IgD-negative memory B cell (primary cell): ENCODE data around the gene TLR6. TPM values are rescaled to one million over a fixed set of nuclear protein-coding genes. Genes with fewer than 3 reads are reported as not detected.

Experiments
- H3K27ac Mint-ChIP-seq, 3 donors: one replicate each; pipeline ENCODE4 v1.8.0; 2020 to 2022; ENCODE audit warnings: mild to moderate bottlenecking in 3 of 3, mixed read lengths in 3 of 3, moderate library complexity in 1 of 3
- H3K27me3 Mint-ChIP-seq: one replicate; pipeline ENCODE4 v1.8.0; 2021; ENCODE audit warnings: mixed read lengths
- H3K36me3 Mint-ChIP-seq: one replicate; pipeline ENCODE4 v1.8.0; 2020; ENCODE audit warnings: mild to moderate bottlenecking, mixed read lengths
- H3K4me1 Mint-ChIP-seq, 3 donors: one replicate each; pipeline ENCODE4 v1.8.0; 2020 to 2022; ENCODE audit warnings: mixed read lengths in 3 of 3, mild to moderate bottlenecking in 1 of 3
- H3K4me3 Mint-ChIP-seq, 4 donors: one replicate each; pipeline ENCODE4 v1.8.0; 2020 to 2022; ENCODE audit warnings: mild to moderate bottlenecking in 4 of 4, mixed read lengths in 4 of 4, moderate library complexity in 3 of 4
- H3K9me3 Mint-ChIP-seq, 3 donors: one replicate each; pipeline ENCODE4 v1.8.0; 2020 to 2021; ENCODE audit warnings: mixed read lengths in 3 of 3, mild to moderate bottlenecking in 1 of 3
- polyA plus RNA-seq: library from polyadenylated mRNA; unstranded; fragments of 300-500 nt; fragmentation: Illumina TruSeq; gene quantifications from one replicate; pipeline ENCODE4 v1.2.3, GENCODE V29; 2021

TLR6 gene
- polyA plus RNA-seq, 1 donor from 2014 or later: 13.6 TPM

- Mint-ChIP-seq H3K27me3 (no peaks in the 10 kb centered on the region), H3K4me3 (peak overlapping the region; percentile 57 to 97 (median 92)), H3K36me3 (peaks cover 3% of the 10 kb centered on the region), H3K4me1 (peaks cover 30 to 43% (median 37%) of the 10 kb centered on the region in 3 donors), H3K27ac (peak overlapping the region; percentile 68 to 97 (median 86)), H3K9me3 (no peaks in the 10 kb centered on the region)
Observed at GRCh38 chr4:38857354-38858096, 908 bp upstream of the TLR6 start.

DNA sequence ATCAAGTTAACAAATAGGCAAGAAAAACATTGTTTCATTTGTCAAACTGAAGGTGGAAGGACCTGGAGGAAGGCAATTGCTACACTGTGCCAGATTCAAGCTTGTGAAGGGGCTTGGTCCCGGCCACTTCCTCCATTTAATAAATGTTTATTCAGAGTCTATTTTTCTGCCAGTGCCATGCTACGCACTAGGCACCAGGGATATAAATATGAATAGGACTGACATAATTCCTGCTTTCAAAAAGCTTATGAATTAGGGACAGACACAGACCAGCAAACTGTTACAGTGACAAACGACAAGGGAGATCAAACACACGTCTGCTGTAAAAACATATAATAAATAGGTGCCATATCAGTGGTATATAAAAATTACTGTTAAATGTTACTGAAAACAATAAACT lies 571 bp downstream of the TLR6 start:
- Mint-ChIP-seq H3K4me3 (peak overlapping the region; percentile 82 to 97 (median 92)), H3K27me3 (no peaks in the 10 kb centered on the region), H3K27ac (peak overlapping the region; percentile 68 to 97 (median 86)), H3K36me3 (peaks cover 3% of the 10 kb centered on the region), H3K4me1 (peaks cover 30 to 43% (median 38%) of the 10 kb centered on the region in 3 donors), H3K9me3 (peaks cover 0 to 4% (median 0%) of the 10 kb centered on the region in 3 donors)

DNA sequence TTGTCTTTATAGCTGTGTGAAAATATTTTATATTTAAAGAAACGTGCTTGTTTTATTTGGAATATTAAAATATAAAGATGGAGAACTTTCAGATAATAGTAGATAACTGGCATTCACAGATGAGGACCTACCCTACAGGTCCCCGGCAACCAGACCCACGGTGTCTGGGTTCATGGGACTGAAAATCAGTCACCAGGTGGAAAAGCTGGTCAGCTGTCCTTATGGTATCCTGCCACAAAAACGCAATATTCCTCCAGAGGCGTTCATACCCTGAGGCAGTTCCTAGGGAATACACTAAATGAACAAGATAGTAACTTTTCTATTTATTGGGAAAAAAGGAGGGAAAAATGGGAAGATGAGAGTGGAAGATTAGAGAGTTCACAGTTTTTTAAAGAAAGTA lies 1.2 kb downstream of the TLR6 start:
- Mint-ChIP-seq H3K27ac (peak overlapping the region; percentile 68 to 97 (median 86)), H3K4me1 (peaks cover 26 to 37% (median 32%) of the 10 kb centered on the region in 3 donors), H3K4me3 (peak overlapping the region; percentile 82 to 97 (median 92)), H3K36me3 (peaks cover 3% of the 10 kb centered on the region), H3K9me3 (peaks cover 0 to 4% (median 0%) of the 10 kb centered on the region in 3 donors), H3K27me3 (no peaks in the 10 kb centered on the region)

- H3K4me3 Mint-ChIP-seq: peak overlapping the region in 2 of 4 donors; percentile 1 to 65
- peaks cover 13 to 37% (median 37%) of the 10 kb centered on the region in 3 donors for H3K4me1 Mint-ChIP-seq
- no peak overlapping the region for H3K27ac Mint-ChIP-seq
- H3K9me3 Mint-ChIP-seq: peaks cover 2 to 5% (median 2%) of the 10 kb centered on the region in 3 donors
- H3K27me3 Mint-ChIP-seq: no peaks in the 10 kb centered on the region
- H3K36me3 Mint-ChIP-seq: peaks cover 26% of the 10 kb centered on the region
Observed at GRCh38 chr4:38846015-38846414, 10.6 kb downstream of the TLR6 start.

- Mint-ChIP-seq H3K4me3 (no peak overlapping the region), H3K27me3 (no peaks in the 10 kb centered on the region), H3K27ac (peak overlapping the region in 1 of 3 donors; percentile 67), H3K36me3 (peaks cover 24% of the 10 kb centered on the region), H3K4me1 (peaks cover 21 to 47% (median 35%) of the 10 kb centered on the region in 3 donors), H3K9me3 (peaks cover 0 to 3% (median 0%) of the 10 kb centered on the region in 3 donors)
Observed at GRCh38 chr4:38842994-38843393, 13.6 kb downstream of the TLR6 start.

DNA sequence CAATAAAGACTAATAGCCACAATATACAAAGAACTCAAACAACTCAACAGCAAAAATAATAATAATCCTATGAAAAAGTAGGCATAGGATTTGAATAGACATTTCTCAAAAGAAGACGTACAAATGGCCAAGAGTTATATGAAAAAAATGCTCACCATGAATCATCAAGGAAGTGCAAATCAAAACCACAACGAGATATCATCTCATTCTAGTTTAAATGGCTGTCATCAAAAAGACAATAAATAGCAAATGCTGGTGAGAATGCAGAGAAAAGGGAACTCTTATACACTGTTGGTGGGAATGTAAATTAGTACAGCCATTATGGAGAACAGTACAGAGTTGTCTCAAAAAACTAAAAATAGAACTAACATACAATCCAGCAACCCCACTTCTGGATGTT lies 18.8 kb downstream of the TLR6 start:
- H3K36me3 Mint-ChIP-seq: peaks cover 32% of the 10 kb centered on the region
- H3K4me3 Mint-ChIP-seq: peak overlapping the region in 2 of 4 donors; percentile 10
- H3K9me3 Mint-ChIP-seq: peaks cover 8 to 33% (median 15%) of the 10 kb centered on the region in 3 donors
- H3K27ac Mint-ChIP-seq: peak overlapping the region in 1 of 3 donors; percentile 17
- no peaks in the 10 kb centered on the region for H3K27me3 Mint-ChIP-seq
- peaks cover 18 to 36% (median 35%) of the 10 kb centered on the region in 3 donors for H3K4me1 Mint-ChIP-seq

GRCh38 chr4:38837334-38837733 lies 19.3 kb downstream of the TLR6 start:
- no peak overlapping the region for H3K27ac Mint-ChIP-seq
- H3K36me3 Mint-ChIP-seq: peaks cover 32% of the 10 kb centered on the region
- H3K9me3 Mint-ChIP-seq: peaks cover 8 to 33% (median 15%) of the 10 kb centered on the region in 3 donors
- peak overlapping the region in 2 of 4 donors; percentile 10 for H3K4me3 Mint-ChIP-seq
- H3K4me1 Mint-ChIP-seq: peaks cover 23 to 34% (median 34%) of the 10 kb centered on the region in 3 donors
- H3K27me3 Mint-ChIP-seq: no peaks in the 10 kb centered on the region

DNA sequence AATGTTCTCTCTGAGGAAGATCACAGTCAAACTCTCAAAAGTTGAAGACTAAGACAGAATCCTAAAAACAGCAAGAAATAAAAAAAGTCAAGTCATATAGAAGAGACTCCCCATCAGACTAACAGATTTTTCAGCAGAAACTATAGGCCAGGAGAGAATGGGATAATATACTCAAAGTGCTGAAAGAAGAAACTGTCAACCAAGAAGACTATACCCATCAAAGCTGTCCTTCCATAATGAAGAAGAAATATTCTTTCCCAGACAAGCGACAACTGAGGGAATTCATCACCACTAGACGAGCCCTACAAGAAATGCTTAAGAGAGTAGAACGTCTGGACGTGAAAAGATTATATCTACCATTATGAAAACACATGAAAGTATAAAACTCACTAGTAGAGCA lies 22.0 kb downstream of the TLR6 start:
- H3K9me3 Mint-ChIP-seq: peaks cover 9 to 33% (median 15%) of the 10 kb centered on the region in 3 donors
- H3K27me3 Mint-ChIP-seq: no peaks in the 10 kb centered on the region
- peaks cover 30% of the 10 kb centered on the region for H3K36me3 Mint-ChIP-seq
- H3K4me1 Mint-ChIP-seq: peaks cover 31 to 39% (median 34%) of the 10 kb centered on the region in 3 donors
- H3K27ac Mint-ChIP-seq: no peak overlapping the region
- peak overlapping the region in 1 of 4 donors; percentile 73 for H3K4me3 Mint-ChIP-seq

DNA sequence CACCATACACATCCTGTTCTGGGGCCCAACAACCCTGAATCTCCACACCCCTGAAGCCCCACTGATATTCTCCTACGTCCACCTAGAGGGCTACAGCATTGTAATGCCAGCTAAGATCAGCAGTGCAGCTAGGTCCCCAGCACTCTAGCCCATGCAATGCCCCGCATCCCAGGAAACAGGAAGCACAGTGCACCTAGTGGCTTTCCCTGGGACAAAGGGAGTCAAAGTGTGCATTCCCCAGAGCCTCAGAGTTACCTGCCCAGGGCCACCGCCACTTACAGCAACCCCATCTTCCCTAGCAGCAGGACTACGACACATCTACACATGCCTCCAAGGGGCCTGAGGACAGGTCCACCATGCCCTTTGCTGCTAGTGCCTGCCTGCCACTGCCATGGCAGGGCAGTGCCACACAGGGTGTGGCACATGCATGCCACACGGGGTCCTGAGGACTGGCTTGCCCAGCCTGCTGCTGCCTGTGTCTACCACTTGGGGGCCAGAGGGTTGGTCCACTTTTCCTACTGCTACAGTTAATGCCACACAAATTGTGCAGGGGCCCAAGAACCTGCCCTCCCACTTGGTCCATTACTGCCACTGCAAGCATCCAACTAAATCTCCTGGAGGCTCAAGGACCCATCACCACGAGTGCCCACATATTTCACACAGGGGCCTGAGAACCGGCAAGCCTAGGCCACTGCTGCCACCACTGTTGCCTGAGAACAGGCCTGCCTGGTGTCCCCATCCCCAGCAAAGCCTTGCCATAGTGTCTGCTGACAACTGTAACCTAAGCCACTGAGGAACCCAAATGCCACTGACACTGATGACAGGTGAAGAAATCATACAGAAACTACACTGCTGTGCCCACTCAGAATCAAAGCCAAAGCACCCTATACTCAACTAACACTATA lies 23.7 kb downstream of the TLR6 start:
- peaks cover 9 to 29% (median 15%) of the 10 kb centered on the region in 3 donors for H3K9me3 Mint-ChIP-seq
- H3K27me3 Mint-ChIP-seq: no peaks in the 10 kb centered on the region
- peak overlapping the region in 1 of 3 donors; percentile 46 for H3K27ac Mint-ChIP-seq
- H3K4me3 Mint-ChIP-seq: peak overlapping the region in 1 of 4 donors; percentile 17
- H3K4me1 Mint-ChIP-seq: peaks cover 21 to 28% (median 24%) of the 10 kb centered on the region in 3 donors
- H3K36me3 Mint-ChIP-seq: peaks cover 29% of the 10 kb centered on the region

DNA sequence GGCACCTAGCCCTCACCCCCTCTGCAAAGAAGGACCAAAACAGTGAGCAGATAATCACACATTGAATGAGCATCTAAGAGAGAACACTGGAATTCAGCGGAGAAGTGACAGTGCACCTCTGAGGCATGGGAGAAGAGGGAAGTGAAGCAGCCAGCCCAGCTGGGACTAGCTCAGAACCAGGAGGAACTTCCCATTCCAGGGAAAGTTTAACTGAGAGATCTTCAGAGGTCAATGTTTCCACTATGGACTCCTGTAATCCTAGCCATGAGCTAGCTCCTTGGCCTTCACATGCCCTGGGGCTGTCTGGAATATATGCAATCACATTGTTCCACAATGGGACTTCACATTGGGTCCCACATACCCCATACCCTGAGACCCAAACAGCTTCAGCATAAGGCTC lies 24.4 kb downstream of the TLR6 start:
- H3K9me3 Mint-ChIP-seq: peaks cover 7 to 23% (median 15%) of the 10 kb centered on the region in 3 donors
- H3K27ac Mint-ChIP-seq: peak overlapping the region in 1 of 3 donors; percentile 71
- H3K4me1 Mint-ChIP-seq: peaks cover 18 to 24% (median 21%) of the 10 kb centered on the region in 3 donors
- peaks cover 23% of the 10 kb centered on the region for H3K36me3 Mint-ChIP-seq
- no peaks in the 10 kb centered on the region for H3K27me3 Mint-ChIP-seq
- H3K4me3 Mint-ChIP-seq: peak overlapping the region in 1 of 4 donors; percentile 14

DNA sequence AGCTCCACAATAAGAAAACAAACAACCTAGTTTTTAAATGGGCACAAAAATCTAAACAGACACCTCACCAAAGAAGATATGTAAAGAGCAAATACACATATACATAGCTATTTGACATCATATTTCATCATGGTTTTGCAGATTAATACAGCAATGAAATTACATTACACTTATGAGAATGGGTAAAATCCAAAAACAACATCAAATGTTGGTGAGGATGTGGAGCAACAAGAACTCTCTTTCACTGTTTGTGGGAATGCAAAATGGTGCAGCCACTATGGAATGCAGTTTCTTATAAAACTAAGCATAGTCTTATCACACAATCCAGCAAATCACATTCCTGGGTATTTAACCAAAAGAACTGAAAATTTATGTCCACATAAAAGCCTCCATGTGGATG lies 25.0 kb downstream of the TLR6 start:
- Mint-ChIP-seq H3K4me3 (peak overlapping the region in 1 of 4 donors; percentile 82), H3K36me3 (peaks cover 25% of the 10 kb centered on the region), H3K27ac (peak overlapping the region in 1 of 3 donors; percentile 71), H3K9me3 (peaks cover 7 to 21% (median 13%) of the 10 kb centered on the region in 3 donors), H3K4me1 (peaks cover 18 to 26% (median 21%) of the 10 kb centered on the region in 3 donors), H3K27me3 (no peaks in the 10 kb centered on the region)

DNA sequence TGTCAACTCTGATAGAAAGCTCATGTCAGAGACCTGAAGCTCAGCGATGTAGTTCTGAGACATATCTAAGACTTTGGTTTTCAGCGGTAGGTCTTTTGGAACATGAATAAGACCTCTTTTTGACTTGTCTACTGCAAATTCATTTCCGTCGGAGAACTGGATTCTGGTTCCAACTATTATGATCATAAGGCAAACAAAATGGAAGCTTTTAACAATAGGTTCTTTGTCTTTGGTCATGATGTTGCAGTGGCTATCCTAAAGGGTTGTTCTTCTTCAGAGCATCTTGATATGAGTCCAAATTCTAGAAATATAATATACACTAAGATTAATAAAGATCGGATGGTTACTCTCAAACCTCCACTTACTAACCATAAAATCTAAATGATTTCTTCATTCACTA lies 27.4 kb downstream of the TLR6 start:
- Mint-ChIP-seq H3K4me1 (peaks cover 19 to 36% (median 25%) of the 10 kb centered on the region in 3 donors), H3K36me3 (peaks cover 16% of the 10 kb centered on the region), H3K4me3 (no peak overlapping the region), H3K27ac (no peak overlapping the region), H3K9me3 (peaks cover 0 to 5% (median 2%) of the 10 kb centered on the region in 3 donors), H3K27me3 (no peaks in the 10 kb centered on the region)

DNA sequence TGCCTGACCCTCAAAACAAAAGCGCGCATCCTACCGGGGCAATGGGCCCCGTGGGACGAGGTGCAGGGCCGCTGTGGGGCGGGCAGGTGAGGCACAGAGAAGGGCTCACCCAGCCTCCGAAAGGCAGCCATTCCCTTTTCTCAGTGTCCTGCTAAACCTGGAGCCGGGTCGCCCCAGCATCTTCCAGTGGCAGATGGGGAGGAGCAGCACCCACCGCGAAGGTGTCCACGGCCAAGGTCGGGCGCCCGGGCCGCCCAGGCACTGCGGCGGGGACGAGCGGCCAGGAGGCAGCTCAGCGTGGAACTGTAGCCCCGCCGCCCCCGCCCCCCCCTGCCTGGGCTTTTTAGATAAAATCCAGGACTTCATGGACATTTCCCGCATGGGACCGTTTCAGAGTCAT lies 32.9 kb downstream of the TLR6 start:
- Mint-ChIP-seq H3K4me3 (peak overlapping the region in 1 of 4 donors; percentile 65), H3K4me1 (peaks cover 26 to 35% (median 26%) of the 10 kb centered on the region in 3 donors), H3K9me3 (peaks cover 8 to 13% (median 8%) of the 10 kb centered on the region in 3 donors), H3K36me3 (peaks cover 17% of the 10 kb centered on the region), H3K27ac (no peak overlapping the region), H3K27me3 (no peaks in the 10 kb centered on the region)

DNA sequence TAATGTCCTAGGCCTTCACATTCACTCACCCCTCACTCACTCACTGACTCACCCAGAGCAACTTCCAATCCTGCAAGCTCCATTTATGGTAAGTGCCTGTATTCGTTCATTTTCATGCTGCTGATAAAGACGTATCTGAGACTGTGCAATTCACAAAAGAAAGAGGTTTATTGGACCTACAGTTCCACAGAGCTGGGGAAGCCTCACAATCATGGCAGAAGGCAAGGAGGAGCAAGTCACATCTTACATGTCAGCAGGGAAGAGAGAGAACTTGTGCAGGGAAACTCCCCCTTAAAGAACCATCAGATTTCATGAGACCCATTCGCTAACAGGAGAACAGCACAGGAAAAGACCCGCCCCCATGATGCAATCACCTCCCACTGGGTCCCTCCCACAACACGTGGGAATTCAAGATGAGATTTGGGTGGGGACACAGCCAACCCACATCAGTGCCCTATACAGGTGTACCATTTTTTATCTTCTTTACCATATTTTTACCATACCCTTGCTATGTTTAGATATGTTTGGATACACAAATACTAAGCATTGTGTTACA lies 33.8 kb downstream of the TLR6 start:
- H3K4me1 Mint-ChIP-seq: peaks cover 32 to 41% (median 33%) of the 10 kb centered on the region in 3 donors
- H3K4me3 Mint-ChIP-seq: peak overlapping the region in 1 of 4 donors; percentile 39
- H3K9me3 Mint-ChIP-seq: peaks cover 8 to 13% (median 8%) of the 10 kb centered on the region in 3 donors
- H3K27me3 Mint-ChIP-seq: no peaks in the 10 kb centered on the region
- H3K36me3 Mint-ChIP-seq: peaks cover 9% of the 10 kb centered on the region
- H3K27ac Mint-ChIP-seq: no peak overlapping the region
